ENCODE measurements around the gene IGF2BP3.
A peak's percentile ranks its signal among the peaks of the same experiment; 100 is the strongest.

Gene IGF2BP3

DNA sequence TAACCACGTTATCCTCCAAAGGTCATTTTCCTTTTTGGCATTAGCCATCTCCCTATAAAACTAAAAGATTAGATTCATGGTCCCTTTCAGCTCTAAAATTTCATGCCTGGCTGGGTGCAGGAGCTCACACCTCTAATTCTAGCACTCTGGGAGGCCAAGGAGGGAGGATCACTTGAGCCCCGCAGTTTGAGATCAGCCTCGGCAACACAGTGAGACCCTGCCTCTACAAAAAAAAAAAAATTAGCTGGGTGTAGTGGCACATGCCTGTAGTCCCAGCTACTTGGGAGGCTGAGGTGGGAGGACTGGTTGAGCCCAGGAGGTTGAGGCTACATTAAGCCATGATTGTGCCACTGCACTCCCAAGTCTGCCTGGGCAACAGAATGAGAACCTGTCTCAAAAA lies 114.1 kb downstream of the IGF2BP3 start:
- in situ Hi-C loops (cut with HindIII; ENCODE audit: low pct_ligation_motif_present, low pct_unique_long_range_greater_than_20kb, low sequenced_read_pairs), result no loop called here

GRCh38 chr7:23353172-23353571 lies 117.1 kb downstream of the IGF2BP3 start:
- in situ Hi-C loops (cut with HindIII; ENCODE audit: low pct_ligation_motif_present, low pct_unique_long_range_greater_than_20kb, low sequenced_read_pairs), result no loop called here
- DNase-seq, result no peak

More for the DNA sequence above, 114.1 kb downstream of the IGF2BP3 start:
- DNase-seq, result no peak

- in situ Hi-C loops (cut with HindIII; ENCODE audit: low pct_ligation_motif_present, low pct_unique_long_range_greater_than_20kb, low sequenced_read_pairs), result no loop called here
- no peak for DNase-seq
These were observed 119.8 kb downstream of the IGF2BP3 start for GRCh38 chr7:23350466-23350865.

DNA sequence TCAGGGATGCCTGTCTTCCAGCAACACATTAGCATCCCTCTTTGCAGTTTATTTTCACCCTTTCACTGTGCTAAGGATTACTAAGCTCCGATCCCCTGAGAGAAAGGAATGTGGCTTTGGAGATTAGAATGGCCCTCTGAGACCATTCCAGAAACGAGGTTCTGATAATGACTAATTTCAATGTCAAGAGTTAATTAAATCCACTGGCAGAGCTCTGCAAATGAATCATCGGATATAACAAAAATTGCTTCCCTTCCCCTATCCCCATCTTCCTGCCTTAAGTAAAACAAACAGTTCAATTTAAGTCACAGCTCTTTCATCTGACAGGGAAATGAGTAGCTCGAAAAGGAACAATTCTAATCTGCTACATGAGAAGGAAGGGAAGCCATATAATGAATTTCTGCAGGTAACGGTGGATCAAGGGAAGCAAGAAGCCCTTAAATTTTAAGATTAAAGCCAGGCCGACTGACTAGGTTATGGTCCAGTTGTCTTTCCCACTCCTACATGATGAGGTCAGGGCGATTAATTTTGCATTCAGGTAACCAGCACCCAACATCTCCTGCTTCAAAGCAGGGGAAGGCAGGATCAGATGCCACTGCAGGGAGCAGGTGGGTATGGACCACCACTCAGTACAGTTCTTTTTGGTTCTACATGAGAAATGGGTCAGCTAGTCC lies 120.7 kb downstream of the IGF2BP3 start:
- DNase-seq, result no peak
- in situ Hi-C loops (cut with HindIII; ENCODE audit: low pct_ligation_motif_present, low pct_unique_long_range_greater_than_20kb, low sequenced_read_pairs), result no loop called here

DNA sequence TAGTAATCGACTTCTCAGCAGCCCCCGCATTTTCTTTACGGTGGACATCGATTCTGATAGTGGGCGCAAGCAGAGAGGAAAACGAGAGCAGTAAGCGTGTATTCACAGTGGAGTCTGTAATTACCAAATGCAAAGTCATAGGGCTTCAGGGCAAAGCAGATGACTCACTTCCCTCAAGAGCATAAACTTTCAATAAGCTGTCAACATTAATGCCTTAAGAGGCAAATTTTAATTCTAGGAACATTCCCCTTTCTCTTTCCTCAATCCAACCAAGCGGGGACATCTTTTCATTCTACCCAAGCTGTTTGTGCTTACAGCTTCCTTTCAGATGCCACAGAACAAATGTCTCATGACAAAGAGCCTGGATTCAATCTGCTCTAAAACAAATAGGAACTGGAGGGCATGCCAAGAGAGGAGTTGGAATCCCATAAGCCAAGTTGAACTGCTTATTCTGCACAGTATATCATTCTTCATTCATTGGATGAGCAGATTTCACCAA lies 122.6 kb downstream of the IGF2BP3 start:
- in situ Hi-C loops (cut with HindIII; ENCODE audit: low pct_ligation_motif_present, low pct_unique_long_range_greater_than_20kb, low sequenced_read_pairs), result no loop called here
- DNase-seq, result peak; percentile 25

DNA sequence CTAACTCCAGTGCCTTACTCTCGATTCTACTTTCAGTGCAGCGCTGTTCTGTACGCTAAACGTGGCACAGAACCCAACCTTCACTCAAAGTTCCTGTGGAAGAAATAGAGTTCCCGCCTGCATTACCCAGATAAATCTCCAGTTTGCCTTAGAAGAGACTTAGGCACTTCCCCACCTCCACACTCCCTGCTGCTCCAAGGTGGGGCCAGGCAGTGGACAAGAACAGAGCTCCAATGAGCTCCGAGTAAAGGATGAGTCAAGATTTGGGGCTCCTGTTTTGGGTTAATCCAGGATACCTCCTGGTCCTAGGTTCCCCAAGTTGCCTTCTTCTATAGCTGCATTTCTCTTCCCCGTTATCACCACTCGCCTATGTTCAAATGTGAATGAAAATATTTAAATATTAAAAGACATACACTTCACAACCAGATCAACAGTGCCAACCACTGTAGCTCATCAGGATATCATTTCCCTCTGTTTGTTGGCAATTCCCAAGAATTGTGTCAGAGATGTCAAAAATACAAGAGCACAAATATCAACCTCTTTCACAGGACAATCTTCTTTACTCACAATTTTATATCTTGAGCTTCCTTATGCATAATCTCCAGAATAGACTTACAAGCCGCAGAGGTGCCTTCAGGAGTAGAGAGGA lies 123.1 kb downstream of the IGF2BP3 start:
- DNase-seq, result no peak
- in situ Hi-C loops (cut with HindIII; ENCODE audit: low pct_ligation_motif_present, low pct_unique_long_range_greater_than_20kb, low sequenced_read_pairs), result no loop called here

GRCh38 chr7:23346316-23346715 lies 124.0 kb downstream of the IGF2BP3 start:
- no peak for DNase-seq
- in situ Hi-C loops (cut with HindIII; ENCODE audit: low pct_ligation_motif_present, low pct_unique_long_range_greater_than_20kb, low sequenced_read_pairs), result no loop called here

DNA sequence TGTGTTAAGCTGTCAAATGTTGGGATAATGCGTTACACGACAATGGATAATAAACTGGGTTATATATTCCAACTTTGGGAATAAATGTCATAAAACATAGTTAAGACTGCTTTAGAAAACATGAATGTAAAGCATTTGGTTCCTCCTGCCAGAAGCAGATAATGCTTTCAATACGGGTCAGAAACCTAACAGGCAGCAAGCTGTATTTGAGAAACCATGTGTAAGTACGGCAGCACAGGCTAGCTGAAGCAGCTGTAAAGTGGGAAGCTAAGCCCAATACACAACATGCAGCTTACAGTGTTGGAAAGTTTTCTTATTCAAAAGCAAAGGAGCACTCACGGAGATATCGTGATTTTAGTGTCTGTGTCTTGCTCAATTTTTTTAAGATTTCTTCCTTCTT lies 124.7 kb downstream of the IGF2BP3 start:
- in situ Hi-C loops (cut with HindIII; ENCODE audit: low pct_ligation_motif_present, low pct_unique_long_range_greater_than_20kb, low sequenced_read_pairs), result no loop called here
- no peak for DNase-seq

DNA sequence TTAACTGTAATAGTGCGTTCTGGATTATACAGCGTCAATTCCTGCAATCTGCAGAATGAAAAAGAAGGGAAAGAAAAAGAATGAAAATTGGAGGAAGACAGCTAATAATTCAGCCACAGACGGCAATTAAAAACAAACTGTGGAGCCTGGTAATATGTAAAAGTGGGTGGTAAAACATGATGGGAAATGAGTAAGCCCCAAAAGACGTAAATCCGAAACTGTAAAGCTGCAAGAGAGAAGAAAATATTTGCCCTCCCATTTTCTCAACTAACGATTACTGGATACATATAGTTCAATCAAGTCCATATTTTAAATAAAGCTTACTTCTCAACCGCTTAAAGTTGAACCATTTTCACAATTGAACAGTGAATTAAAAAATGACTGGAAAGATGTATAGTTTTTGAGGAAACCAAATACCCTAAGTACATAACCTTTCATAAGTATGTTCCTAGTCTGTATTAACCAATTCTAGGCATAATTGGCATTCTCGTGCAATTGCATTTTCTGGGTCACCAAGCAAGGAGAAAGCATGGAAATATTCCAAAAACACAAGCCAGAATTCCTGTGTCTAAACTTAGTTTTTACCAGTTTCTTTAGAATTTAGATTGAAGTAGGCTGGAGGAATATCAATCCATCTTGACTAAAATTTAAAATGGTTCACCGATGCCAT lies 126.3 kb downstream of the IGF2BP3 start:
- DNase-seq, result peak; percentile 30
- in situ Hi-C loops (cut with HindIII; ENCODE audit: low pct_ligation_motif_present, low pct_unique_long_range_greater_than_20kb, low sequenced_read_pairs), result no loop called here

GRCh38 chr7:23343102-23343501 lies 127.2 kb downstream of the IGF2BP3 start:
- DNase-seq, result no peak
- in situ Hi-C loops (cut with HindIII; ENCODE audit: low pct_ligation_motif_present, low pct_unique_long_range_greater_than_20kb, low sequenced_read_pairs), result no loop called here

- in situ Hi-C loops (cut with HindIII; ENCODE audit: low pct_ligation_motif_present, low pct_unique_long_range_greater_than_20kb, low sequenced_read_pairs), result no loop called here
These were observed 128.3 kb downstream of the IGF2BP3 start for GRCh38 chr7:23341846-23342598.

DNA sequence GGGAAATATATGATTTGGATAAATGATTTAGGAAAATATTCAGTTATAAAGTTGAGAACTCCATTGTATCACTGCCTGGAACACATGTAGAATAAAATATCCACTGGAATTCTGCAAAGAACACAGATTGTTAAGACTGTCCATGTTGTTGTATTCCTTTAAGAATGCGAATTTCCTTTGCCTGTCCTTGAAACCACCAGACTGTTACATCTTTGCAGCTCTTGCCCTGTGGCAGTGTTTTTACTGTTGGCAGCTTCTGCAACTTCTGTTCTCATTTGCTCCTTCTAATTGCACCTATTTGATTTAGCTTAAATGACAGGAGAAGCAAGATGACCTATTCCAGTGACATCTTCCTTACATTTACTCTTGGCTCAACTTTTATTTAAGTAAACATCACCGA lies 131.4 kb downstream of the IGF2BP3 start:
- no peak for DNase-seq
- in situ Hi-C loops (cut with HindIII; ENCODE audit: low pct_ligation_motif_present, low pct_unique_long_range_greater_than_20kb, low sequenced_read_pairs), result no loop called here

More at GRCh38 chr7:23341846-23342598, 128.3 kb downstream of the IGF2BP3 start:
- no peak for DNase-seq

DNA sequence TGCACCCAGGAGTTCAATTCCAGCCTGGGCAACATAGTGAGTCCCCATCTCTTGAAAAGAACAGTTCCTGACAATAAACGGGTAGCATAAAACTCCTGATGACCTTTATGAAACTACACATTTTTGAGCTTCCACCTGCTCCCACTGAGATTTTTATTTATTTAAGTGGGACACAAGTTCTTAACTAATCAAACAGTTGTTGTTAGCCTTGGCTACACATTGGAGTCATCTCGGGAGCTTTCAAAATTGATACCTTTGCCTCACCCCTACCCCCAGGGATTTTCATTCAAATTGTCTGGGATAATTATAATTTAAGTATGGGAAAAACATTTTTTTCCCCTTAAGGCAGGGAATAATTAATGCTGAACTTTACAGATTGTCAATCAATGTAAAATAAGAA lies 131.9 kb downstream of the IGF2BP3 start:
- DNase-seq, result no peak
- in situ Hi-C loops (cut with HindIII; ENCODE audit: low pct_ligation_motif_present, low pct_unique_long_range_greater_than_20kb, low sequenced_read_pairs), result no loop called here

GRCh38 chr7:23337374-23337773 lies 132.9 kb downstream of the IGF2BP3 start:
- in situ Hi-C loops (cut with HindIII; ENCODE audit: low pct_ligation_motif_present, low pct_unique_long_range_greater_than_20kb, low sequenced_read_pairs), result no loop called here
- no peak for DNase-seq

DNA sequence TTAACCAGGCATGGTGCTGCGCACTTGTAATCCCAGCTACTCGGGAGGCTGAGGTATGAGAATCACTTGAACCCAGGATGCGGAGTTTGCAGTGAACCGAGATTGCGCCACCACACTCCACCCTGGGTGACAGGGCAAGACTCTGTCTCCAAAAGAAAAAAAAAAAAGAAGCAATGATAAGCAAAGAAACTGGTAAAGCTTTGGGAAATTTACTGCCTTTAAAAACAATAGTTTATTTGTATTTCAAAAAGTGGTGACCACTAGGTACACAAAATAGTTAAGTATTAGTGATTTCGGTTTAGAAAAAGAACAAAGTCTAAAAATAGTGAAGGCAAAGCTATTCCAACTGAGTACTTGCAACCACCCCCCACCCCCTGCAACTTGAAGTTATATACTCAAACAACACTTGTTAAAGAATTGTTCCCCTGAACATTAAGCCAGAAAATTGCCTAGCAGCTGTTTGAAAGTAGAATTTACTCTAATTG lies 133.4 kb downstream of the IGF2BP3 start:
- no peak for DNase-seq
- in situ Hi-C loops (cut with HindIII; ENCODE audit: low pct_ligation_motif_present, low pct_unique_long_range_greater_than_20kb, low sequenced_read_pairs), result no loop called here

DNA sequence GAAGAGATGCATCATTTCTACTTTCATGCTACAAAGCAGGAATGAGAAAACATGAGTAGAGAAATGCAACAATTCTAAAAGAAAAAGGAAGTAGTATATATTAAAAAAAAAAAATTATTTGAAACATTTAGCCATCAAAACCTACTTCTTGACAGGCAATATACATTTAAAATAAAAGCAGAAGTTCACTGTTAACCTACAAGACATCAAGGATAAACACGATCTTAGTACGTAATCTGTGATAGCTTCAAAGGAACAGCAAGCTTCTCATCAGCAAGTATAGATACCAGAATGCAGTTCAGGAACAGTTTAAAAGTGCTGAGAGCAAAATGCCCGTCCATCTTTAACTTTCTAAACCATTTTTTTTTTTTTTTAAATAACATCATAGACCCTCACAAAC lies 134.2 kb downstream of the IGF2BP3 start:
- no peak for DNase-seq
- in situ Hi-C loops (cut with HindIII; ENCODE audit: low pct_ligation_motif_present, low pct_unique_long_range_greater_than_20kb, low sequenced_read_pairs), result no loop called here

- in situ Hi-C loops (cut with HindIII; ENCODE audit: low pct_ligation_motif_present, low pct_unique_long_range_greater_than_20kb, low sequenced_read_pairs), result no loop called here
- DNase-seq, result peak; percentile 68
These were observed 134.7 kb downstream of the IGF2BP3 start for GRCh38 chr7:23335621-23336020.

DNA sequence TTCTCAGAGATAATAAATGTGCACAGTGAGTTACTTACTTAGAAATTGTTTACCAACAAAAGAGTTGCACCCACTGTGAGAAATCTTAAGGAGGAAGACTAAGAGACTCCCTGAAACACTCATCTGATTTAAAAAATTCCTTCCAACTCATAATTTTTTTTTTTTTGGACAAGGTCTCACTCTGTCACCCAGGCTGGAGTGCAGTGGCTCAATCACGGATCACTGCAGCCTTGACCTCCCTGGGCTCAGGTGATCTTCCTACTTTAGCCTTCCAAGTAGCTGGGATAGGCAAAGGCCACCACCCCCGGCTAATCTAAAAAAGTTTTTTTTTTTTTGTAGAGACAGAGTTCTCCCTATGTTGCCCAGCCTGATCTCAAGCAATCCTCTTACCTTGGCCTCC lies 135.2 kb downstream of the IGF2BP3 start:
- in situ Hi-C loops (cut with HindIII; ENCODE audit: low pct_ligation_motif_present, low pct_unique_long_range_greater_than_20kb, low sequenced_read_pairs), result no loop called here
- DNase-seq, result peak; percentile 13
